ENCODE measurements around the gene BANF1. TPM values are rescaled to one million over a fixed set of nuclear protein-coding genes. Genes with fewer than 3 reads are reported as not detected.
"Not testable (repeated sequence)": the region's sequence is repeated elsewhere in the genome, so short reads cannot be mapped to it uniquely, and the experiment has no call there.

Gene BANF1
- total RNA-seq, 1 donor from 2014 or later = 248 TPM

DNA sequence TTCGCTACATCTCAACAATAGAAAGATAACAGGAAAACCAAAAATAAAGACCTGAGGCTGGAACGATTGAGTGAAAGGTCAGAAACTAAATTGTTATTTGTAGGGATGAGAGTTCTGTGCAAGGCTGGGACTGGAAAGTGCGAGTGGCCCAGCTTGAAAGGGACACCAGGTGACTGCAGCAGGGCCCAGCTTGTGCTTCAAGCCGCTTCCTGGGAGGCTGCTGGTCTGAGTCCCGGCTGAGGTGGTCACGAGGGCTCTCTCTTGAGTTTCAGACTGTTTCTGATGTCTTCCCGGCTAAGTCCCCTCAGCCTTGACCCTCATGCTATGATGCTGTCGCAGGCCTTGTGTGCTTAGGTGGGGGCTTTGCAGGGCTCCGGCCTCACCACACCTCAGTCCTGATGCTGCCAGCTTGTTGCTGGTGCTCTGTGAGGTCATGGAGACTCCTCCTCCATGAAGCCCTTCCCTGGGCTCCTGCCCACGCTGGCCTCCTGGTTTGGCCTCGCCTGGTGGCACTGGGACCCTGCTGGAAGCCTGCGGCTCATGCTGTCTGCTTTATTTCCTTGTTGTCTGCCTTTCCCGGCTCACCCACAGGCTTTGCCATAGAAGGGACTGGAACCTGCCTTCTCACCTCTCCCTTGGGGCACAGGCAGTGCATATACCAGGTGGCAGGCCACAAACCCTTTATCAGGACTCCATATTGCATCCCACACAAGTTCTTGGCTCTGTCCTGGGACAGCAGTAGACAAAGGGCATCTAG lies 4.0 kb downstream of the BANF1 start:
- DNase-seq (ENCODE audit: missing footprints) (peak; percentile 55), ATAC-seq (no peak)
- intact Hi-C loops (cut with DNase I) = no loop called here

DNA sequence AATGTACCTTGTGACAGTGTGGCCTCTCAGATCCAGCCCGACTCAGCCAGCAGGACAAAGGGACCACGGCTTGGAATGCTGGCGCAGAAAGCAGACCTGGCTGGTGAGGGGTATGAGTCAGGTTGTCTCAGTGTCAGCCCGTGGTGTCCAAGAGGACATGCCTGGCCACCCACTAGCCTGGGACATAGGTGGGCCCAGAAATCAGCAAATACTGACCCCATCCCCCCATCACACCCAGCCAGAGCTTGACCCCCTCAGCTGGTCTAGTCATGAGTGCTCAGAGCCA lies 4.5 kb downstream of the BANF1 start:
- no peak for DNase-seq (ENCODE audit: missing footprints)
- intact Hi-C loops (cut with DNase I) = no loop called here
- ATAC-seq = no peak

DNA sequence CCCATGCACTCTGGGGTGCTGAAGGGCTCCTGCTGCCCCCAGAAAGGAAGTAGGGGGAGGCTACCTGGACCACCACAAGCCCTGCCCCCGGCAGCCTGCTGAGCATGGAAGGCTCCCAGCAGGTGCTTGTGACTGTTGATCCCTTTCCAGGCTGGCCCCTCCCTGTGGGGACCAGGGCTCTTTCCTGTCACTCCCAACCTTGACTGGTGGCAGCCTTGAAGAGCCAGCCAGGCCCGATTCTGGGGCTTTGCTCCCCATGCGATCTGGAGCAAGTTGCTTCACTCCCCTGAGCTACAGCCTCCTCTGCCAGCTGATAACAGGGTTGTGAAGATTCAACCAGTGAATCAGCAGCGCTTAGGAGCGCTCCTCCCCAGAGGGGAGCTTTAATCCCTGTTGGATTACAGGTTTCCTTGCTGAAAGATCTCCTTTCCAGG lies 4.9 kb downstream of the BANF1 start:
- no peak for ATAC-seq
- no peak for DNase-seq (ENCODE audit: missing footprints)
- intact Hi-C loops (cut with DNase I) = no loop called here

DNA sequence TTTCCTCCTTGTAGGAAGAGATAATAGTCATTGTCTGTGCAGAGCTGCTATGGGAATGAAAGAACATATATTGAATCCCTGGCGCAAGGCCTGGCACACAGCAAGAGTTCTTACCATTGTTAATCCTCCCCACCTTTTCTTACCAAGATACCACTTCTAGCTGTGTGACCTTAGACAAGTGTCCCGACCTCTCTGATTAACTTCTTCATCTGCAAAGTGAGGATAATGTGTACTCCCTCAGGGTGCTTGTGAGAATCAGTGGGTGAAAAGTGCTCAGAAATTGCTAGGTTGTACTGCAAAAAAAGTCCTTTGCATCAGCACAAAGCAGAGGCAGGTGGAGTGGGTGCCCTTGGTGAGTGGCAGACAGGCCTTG lies 5.8 kb downstream of the BANF1 start:
- no peak for DNase-seq (ENCODE audit: missing footprints)
- ATAC-seq = no peak
- intact Hi-C loops (cut with DNase I) = no loop called here

DNA sequence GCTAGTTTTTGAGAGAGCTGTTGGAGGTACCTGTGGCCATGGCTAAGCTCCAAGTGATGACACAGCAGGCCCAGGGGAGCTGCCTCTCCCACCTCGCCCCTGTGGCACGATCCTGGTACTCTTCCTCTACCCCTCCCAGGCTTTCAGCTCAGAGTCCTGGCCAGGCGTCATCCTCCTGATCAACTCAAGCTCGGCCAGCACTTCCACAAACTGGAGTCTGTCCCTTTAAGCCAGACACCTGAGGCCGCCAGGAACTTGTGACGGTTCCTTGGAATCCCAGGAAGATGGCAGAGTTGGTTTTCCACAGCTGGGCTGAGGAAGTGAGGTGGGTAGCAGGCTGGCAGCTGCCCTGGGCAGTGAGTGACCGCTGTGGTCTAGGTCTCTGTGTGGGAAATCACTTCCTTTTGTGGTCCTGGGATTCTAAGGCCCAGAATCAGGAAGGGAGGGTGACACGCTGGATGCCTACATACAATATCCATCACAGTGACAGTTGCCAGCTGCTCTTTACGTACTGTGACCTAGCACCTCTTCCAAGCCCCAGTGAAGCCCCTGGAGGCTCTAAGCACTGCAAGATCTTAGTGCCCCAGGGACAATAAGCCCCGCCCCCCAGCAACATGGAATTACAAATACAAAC lies 6.3 kb downstream of the BANF1 start:
- intact Hi-C loops (cut with DNase I) = no loop called here
- ATAC-seq (no peak), DNase-seq (ENCODE audit: missing footprints) (no peak)

DNA sequence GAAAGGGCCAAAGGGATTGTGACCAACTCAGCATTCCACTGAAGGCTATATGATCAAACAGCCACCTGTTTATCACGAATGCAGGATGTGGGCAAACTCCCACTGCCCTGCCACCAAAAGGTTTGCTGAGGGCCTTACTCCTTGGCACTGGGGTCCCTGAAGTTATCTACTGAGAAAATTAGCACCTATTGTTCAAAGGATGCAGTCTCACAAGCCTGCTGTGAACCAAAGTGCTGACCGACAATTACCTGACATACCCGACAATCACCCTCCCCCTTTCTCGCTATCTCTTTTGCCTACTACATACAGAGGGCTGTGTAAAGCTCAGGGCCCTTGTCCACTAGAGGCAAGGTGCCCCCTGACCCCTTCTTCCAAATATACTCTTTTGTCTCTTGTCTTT lies 7.7 kb downstream of the BANF1 start:
- ATAC-seq; DNase-seq (ENCODE audit: missing footprints); intact Hi-C loops (cut with DNase I): not testable (repeated sequence)

DNA sequence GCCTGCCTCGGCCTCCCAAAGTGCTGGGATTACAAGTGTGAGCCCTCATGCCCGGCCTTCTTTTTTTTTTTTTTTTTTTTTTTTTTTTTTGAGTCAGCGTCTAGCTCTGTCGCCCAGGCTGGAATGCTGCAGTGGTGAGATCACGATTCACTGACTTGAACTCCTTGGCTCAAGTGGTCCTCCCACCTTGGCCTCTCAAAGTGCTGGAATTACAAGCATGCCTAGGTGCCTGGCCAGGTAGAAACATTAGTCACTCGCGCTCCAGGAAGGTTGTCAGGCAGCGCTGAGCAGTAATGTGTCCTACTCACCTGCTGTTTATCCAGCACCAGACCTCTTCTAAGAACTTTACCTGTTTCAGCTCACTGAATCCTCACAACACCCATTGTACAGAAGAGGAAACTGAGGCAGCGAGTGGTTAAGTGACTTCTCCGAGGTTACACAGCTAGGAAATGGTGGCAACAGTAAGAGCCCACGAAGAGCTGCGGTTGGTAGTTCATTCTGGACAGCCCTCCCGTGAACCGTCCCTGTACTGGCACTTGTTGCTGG lies 9.0 kb downstream of the BANF1 start:
- DNase-seq (ENCODE audit: missing footprints) = no peak
- ATAC-seq = no peak
- intact Hi-C loops (cut with DNase I) = no loop called here

DNA sequence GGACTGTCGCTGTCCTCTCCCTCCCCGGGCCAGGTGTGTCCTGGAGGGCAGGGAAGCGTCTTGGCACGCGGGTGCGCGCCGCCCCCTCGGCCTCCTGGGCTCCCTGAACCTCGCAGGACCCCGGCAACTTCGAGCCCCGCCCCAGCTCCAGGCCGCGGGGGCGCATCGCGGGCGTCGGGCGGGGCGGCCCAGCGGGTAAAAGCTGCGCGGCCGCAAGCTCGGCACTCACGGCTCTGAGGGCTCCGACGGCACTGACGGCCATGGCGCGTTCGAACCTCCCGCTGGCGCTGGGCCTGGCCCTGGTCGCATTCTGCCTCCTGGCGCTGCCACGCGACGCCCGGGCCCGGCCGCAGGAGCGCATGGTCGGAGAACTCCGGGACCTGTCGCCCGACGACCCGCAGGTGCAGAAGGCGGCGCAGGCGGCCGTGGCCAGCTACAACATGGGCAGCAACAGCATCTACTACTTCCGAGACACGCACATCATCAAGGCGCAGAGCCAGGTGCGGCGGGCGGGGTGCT lies 9.5 kb downstream of the BANF1 start, which contains the start of gene CST6:
Gene CST6 (plus strand): TSS at position 224 of the 519 bp plus-strand sequence. CDS start 37 bp downstream, at position 261.
- intact Hi-C loops (cut with DNase I) = no loop called here
- DNase-seq (ENCODE audit: missing footprints) (no peak), ATAC-seq (no peak)

DNA sequence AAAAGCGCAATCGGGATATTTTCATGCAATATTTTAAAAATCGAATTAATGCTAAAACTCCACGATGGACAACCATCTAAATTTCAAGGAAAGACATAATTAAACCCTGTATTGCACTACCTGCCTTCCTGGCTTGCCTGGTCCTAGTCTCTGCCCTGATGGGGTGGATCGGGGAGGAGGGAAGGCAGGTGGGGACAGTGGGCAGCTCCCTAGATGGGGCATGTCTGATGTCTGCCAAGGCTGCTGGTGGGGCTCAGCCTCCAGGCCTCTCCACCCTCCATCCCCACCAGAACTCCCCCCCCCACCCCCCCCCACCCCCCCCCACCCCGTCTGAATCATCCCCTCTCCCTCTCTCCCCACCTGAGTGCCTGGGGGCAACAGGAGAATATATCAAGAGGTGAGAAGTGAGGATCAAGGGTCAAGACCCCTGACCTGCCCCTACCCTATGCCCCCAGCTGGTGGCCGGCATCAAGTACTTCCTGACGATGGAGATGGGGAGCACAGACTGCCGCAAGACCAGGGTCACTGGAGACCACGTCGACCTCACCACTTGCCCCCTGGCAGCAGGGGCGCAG lies 10.2 kb downstream of the BANF1 start:
- ATAC-seq = no peak
- intact Hi-C loops (cut with DNase I) = no loop called here
- DNase-seq (ENCODE audit: missing footprints) = no peak

DNA sequence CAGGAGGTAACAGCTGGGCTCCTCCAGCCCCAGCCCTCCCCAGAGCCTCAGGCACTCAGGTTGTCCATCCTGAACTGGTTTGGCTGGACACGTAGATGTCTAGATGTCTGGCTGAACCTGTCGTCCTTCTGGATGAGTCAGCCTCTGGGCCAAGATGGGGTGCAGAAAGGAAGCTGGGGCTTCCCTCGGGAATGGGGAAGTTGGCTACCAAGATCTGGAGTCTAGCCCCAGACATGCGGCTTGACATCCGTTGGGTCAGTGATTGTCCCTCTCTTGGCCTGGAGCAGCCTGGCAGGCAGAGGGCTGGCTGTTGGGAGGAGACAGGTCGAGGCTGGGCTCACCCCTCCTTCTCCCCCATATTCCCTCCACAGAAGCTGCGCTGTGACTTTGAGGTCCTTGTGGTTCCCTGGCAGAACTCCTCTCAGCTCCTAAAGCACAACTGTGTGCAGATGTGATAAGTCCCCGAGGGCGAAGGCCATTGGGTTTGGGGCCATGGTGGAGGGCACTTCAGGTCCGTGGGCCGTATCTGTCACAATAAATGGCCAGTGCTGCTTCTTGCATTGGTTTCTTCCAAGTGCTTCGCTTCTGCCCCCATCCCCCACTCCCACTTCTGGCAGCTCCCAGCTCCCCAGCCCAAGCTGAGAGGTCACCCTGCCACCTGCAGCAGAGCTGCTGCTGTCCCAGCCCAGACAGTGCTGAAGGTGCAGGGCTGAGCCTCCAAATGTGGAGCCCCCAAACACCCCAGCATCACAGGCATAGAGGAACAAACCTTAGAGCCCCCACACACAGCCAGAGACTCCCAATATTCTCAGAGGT lies 10.9 kb downstream of the BANF1 start:
- ATAC-seq = no peak
- intact Hi-C loops (cut with DNase I) = no loop called here
- DNase-seq (ENCODE audit: missing footprints) = no peak

DNA sequence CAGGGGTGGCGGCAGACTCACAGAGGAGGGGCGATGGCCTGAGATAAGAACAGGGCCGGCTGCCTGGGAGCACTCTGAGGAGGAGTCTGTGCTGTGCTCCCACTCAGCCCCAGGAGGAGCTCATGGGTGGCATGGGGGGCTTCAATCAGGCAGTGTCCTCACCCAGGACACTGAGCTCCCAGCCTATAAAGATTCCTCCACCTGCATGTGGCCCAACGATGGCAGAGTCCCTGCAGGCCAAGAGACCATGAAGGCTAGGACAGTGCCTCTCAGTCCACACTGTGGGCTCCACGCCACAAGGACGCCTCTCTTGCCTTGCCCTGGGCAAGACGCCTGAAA lies 11.4 kb downstream of the BANF1 start:
- no peak for DNase-seq (ENCODE audit: missing footprints)
- intact Hi-C loops (cut with DNase I) = no loop called here
- no peak for ATAC-seq

DNA sequence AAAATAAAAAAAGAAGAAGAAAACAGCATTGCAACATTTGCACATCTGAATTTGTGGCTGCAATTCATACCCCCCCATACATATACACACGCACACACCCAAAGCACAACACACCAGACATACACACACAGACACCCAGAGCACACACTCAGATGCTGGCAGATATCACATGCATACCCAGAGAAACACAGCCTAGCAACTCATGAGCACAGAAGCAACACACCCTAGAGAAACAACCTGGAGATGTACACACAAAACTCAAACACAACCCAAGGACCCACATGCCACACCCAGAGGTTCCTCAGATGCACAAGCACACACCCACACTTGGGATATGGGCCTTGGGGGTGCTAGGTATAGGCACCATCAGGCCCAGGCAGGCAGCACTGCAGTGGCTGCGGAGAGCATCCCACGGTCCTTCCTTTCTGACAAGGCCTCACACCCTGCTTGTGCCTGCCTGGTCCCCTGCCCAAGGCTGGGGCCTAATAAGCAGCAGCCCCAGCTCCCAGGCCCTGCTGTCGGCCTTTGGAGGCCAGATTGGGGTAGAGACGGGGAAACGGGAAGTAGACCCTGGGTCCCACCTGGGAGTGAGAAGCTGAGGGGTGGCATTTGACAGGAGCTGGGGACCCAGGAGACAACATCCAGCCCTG lies 12.6 kb downstream of the BANF1 start:
- DNase-seq (ENCODE audit: missing footprints) = no peak
- no peak for ATAC-seq
- intact Hi-C loops (cut with DNase I) = no loop called here

DNA sequence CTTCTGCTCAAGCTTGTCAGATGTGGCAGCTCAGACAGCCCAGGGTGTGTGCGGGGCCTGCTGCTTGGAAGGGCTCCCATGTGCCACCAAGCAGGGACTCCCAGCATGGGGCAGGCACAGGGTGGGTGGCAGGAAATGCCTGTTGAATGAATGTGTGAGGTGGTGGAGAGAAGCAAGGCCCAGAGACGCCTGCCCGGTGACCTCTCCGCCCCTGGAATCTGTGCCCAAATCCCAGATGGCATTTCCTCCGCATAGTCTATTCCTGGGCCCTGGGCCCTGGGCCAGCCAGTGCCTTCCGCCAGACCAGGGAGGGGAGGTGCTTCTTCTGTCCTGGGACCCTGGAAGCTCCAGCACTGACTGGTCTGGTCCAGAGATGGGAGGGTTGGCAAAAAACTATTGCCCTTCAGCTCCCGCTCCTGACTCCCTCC lies 13.2 kb downstream of the BANF1 start:
- intact Hi-C loops (cut with DNase I) = no loop called here
- DNase-seq (ENCODE audit: missing footprints) (no peak), ATAC-seq (peak; percentile 65)

DNA sequence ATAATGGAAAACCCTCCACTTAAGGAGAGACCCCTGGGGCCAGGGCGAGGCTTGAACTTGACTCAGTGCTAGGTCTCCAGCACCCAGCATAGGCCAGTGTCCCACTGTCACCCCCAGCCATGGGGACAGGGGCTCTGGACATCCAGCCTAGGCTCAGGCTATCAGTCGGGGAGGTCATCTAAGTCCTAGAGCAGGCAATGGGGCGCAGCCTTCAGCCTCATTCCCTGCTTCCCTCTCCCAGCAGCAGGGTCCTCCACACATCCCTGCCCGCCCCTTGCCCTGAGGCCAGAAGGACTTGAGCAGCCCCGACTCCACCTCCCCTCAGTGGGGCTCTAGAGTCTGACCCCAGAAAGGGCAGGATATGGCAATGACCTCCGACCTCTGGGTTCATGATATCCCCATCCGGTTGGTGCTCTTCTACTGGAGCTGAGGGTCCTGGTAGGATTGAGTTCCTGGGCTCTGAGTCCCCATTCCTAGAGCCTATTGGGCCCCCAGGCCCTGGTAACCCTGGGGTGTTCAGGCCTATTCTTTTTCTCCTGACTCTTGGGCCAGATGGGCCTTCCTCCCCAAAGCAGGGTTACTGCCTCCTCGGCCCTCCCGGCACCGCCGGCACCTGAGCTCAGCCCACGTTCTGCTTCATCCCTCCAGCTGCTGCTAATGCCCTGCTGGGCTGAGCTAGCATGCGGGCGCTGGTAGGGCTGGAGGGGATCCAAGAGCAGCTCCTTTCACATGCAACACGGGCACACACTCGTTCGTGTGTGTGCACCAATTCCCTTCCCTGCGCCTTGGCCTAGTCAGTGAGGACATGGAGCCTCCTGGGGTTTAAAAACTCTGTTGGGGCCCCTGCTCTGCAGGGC lies 13.9 kb downstream of the BANF1 start:
- ATAC-seq (no peak), DNase-seq (ENCODE audit: missing footprints) (no peak)
- intact Hi-C loops (cut with DNase I) = no loop called here

DNA sequence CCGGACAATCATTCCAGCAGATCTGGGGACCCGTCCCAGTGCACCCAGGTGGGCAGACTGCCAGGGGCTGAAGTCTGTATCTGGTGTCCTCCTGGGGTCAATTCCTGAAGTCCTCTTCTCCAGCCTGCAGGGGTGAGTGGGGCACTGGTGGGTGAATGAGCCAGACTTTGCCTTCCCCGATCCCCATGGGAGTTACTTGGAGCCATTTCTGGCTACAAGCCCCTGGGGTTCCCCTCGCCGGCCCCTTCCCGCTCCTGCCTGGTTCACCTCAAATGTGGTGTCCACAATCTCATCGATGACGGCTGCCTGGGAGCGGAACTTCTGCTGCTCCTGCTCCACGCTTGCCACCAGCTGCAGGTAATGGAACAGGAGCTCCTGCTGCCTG lies 14.5 kb downstream of the BANF1 start:
- ATAC-seq (no peak), DNase-seq (ENCODE audit: missing footprints) (no peak)
- intact Hi-C loops (cut with DNase I) = no loop called here

DNA sequence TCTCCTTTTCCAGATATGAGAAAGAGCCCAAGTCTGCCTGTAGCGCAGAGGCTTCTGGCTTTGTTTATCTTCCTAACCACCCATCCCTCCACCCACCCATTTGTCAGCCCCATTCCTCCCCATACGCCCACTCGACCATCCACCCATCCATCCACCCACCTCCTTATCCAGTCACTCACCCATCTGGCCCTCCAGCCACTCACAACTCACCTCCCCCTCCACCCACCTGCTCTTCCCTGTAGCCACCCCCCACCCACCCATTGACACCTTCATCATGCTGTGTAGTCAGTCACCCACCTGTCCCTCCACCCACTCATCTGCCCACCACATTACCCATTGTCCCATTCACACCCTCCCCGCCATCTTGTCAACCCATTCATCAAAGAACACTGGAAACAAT lies 15.0 kb downstream of the BANF1 start:
- no peak for DNase-seq (ENCODE audit: missing footprints)
- ATAC-seq = no peak
- intact Hi-C loops (cut with DNase I) = no loop called here

DNA sequence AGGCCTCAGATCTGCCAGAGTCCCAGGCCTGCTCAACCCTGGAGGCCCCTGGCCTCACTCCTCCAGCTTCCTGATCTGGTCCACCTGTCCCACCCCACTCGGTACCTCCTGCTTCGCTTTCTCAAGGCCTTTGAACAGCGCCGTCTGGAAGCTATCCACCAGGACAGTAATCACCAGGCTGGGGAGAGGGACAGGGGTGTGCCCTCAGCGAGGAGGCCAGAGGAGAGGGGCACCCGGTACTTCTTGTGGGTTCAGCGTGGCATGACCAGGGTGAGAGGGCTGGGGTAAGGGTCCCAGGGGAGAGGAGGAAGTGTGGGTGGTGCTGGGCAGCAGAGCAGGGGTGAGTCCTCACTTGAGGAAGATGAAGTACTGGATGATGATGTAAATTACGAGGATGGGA lies 17.9 kb downstream of the BANF1 start:
- ATAC-seq = no peak
- no peak for DNase-seq (ENCODE audit: missing footprints)
- intact Hi-C loops (cut with DNase I) = no loop called here

Measured in Right ventricle myocardium inferior (tissue), 1 donor.